GM23338 (cell line): ENCODE results near the gene POLE. TPM values are rescaled to one million over a fixed set of nuclear protein-coding genes. Genes with fewer than 3 reads are reported as not detected.

Source experiments
- ATAC-seq: fragments of 200-7000 bp; cut with Tn5 transposase; 3 replicates; pipeline ENCODE4 v1.9.1; 2020
- DNase-seq: peaks from one replicate; pipeline ENCODE4 v3.0.0-alpha.2; 2015; ENCODE audit warnings: low spot score
- H2AFZ ChIP-seq: fragments of 200-600 bp; sonication (generic); 2 replicates; pipeline ENCODE4 v1.8.0; 2016; ENCODE audit warnings: antibody characterized with exemption, mild to moderate bottlenecking, moderate library complexity
- H3F3A ChIP-seq: fragments of 200-600 bp; sonication (generic); replicated peaks from 2 replicates; pipeline ENCODE4 v1.8.0; 2017; ENCODE audit warnings: antibody characterized with exemption, mixed run types, low read depth
- H3K27ac ChIP-seq: fragments of 200-600 bp; sonication (generic); 2 replicates; pipeline ENCODE4 v1.6.1; 2016; ENCODE audit warnings: low read depth
- H3K27me3 ChIP-seq: fragments of 200-600 bp; sonication (generic); 2 replicates; pipeline ENCODE4 v1.8.0; 2016; ENCODE audit warnings: mild to moderate bottlenecking, mixed run types, moderate library complexity; ENCODE audit not compliant: insufficient read depth
- H3K36me3 ChIP-seq: fragments of 200-600 bp; sonication (generic); 2 replicates; pipeline ENCODE4 v1.8.0; 2016; ENCODE audit warnings: mild to moderate bottlenecking; ENCODE audit not compliant: insufficient read depth
- H3K4me1 ChIP-seq: fragments of 200-600 bp; sonication (generic); 2 replicates; pipeline ENCODE4 v1.8.0; 2016; ENCODE audit warnings: mild to moderate bottlenecking, moderate library complexity; ENCODE audit not compliant: insufficient read depth
- H3K4me2 ChIP-seq: fragments of 200-600 bp; sonication (generic); 2 replicates; pipeline ENCODE4 v1.7.1; 2017; ENCODE audit warnings: mixed run types
- H3K4me3 ChIP-seq: fragments of 200-600 bp; sonication (generic); 2 replicates; pipeline ENCODE4 v1.6.1; 2016; ENCODE audit warnings: mixed run types
- H3K79me2 ChIP-seq: fragments of 200-600 bp; sonication (generic); replicated peaks from 2 replicates; pipeline ENCODE4 v1.8.0; 2017; ENCODE audit warnings: mild to moderate bottlenecking; ENCODE audit not compliant: insufficient read depth
- H3K9me2 ChIP-seq: fragments of 200-600 bp; sonication (generic); 2 replicates; pipeline ENCODE4 v1.8.0; 2017; ENCODE audit not compliant: insufficient read depth
- H4K20me1 ChIP-seq: fragments of 200-600 bp; sonication (generic); replicated peaks from 2 replicates; pipeline ENCODE4 v1.8.0; 2017; ENCODE audit warnings: mild to moderate bottlenecking; ENCODE audit not compliant: insufficient read depth
- H3K27ac Mint-ChIP-seq: 2 replicates; pipeline ENCODE4 v1.8.0; 2020; ENCODE audit warnings: inconsistent platforms, mild to moderate bottlenecking, moderate library complexity, mixed read lengths
- H3K27me3 Mint-ChIP-seq: 3 replicates; pipeline ENCODE4 v1.8.0; 2022; ENCODE audit warnings: low read depth, mild to moderate bottlenecking, moderate library complexity, mixed read lengths, inconsistent platforms; ENCODE audit not compliant: insufficient read depth, poor library complexity
- H3K36me3 Mint-ChIP-seq: 3 replicates; pipeline ENCODE4 v1.8.0; 2021; ENCODE audit warnings: low read depth, mild to moderate bottlenecking, inconsistent platforms, moderate library complexity, mixed read lengths
- H3K4me1 Mint-ChIP-seq: 3 replicates; pipeline ENCODE4 v1.8.0; 2020; ENCODE audit warnings: mild to moderate bottlenecking, inconsistent platforms, mixed read lengths
- H3K4me3 Mint-ChIP-seq: 3 replicates; pipeline ENCODE4 v1.8.0; 2021; ENCODE audit warnings: moderate library complexity, mild to moderate bottlenecking, inconsistent platforms, mixed read lengths
- H3K9me3 Mint-ChIP-seq: 3 replicates; pipeline ENCODE4 v1.8.0; 2020; ENCODE audit warnings: moderate library complexity, mild to moderate bottlenecking, inconsistent platforms, mixed read lengths
- CREB1 ChIP-seq: fragments of 250-450 bp; sonication (Bioruptor Pico); IDR thresholded peaks from 2 replicates; pipeline ENCODE4 v1.5.0; 2020; ENCODE audit warnings: low read depth, mild to moderate bottlenecking, moderate library complexity
- ETS1 ChIP-seq: IDR thresholded peaks from 2 replicates; pipeline ENCODE4 v1.6.1; 2016; ENCODE audit warnings: antibody characterized with exemption
- EZH2 ChIP-seq: fragments of 200-600 bp; sonication (generic); IDR thresholded peaks from one replicate; pipeline ENCODE4 v1.8.0; 2017; ENCODE audit warnings: antibody characterized with exemption, mild to moderate bottlenecking, low read depth; ENCODE audit not compliant: unreplicated experiment
- EZH2phosphoT487 ChIP-seq: fragments of 200-600 bp; sonication (generic); IDR thresholded peaks from one replicate; pipeline ENCODE4 v1.8.1; 2018; ENCODE audit warnings: antibody characterized with exemption; ENCODE audit not compliant: unreplicated experiment
- JUNB ChIP-seq: IDR thresholded peaks from one replicate; pipeline ENCODE4 v1.6.1; 2016; ENCODE audit warnings: antibody characterized with exemption; ENCODE audit not compliant: unreplicated experiment
- NANOG ChIP-seq: IDR thresholded peaks from 2 replicates; pipeline ENCODE4 v1.6.1; 2016; ENCODE audit warnings: antibody characterized with exemption, borderline replicate concordance
- POLR2AphosphoS5 ChIP-seq: IDR thresholded peaks from 2 replicates; pipeline ENCODE4 v1.6.1; 2016; ENCODE audit warnings: antibody characterized with exemption, low read depth
- REST ChIP-seq: IDR thresholded peaks from one replicate; pipeline ENCODE4 v1.6.1; 2018; ENCODE audit warnings: antibody characterized with exemption; ENCODE audit not compliant: unreplicated experiment
- STAT1 ChIP-seq: IDR thresholded peaks from one replicate; pipeline ENCODE4 v1.6.1; 2016; ENCODE audit warnings: antibody characterized with exemption; ENCODE audit not compliant: unreplicated experiment
- ZNF114 ChIP-seq: fragments of 250-450 bp; sonication (Bioruptor Pico); IDR thresholded peaks from 2 replicates; pipeline ENCODE4 v1.5.0; 2020; ENCODE audit warnings: mild to moderate bottlenecking, moderate library complexity
- ZNF331 ChIP-seq: fragments of 250-450 bp; sonication (Bioruptor Pico); IDR thresholded peaks from 2 replicates; pipeline ENCODE4 v1.5.0; 2020; ENCODE audit warnings: low read depth, mild to moderate bottlenecking, moderate library complexity
- ZNF462 ChIP-seq: fragments of 250-450 bp; sonication (Bioruptor Pico); IDR thresholded peaks from 2 replicates; pipeline ENCODE4 v1.5.0; 2020; ENCODE audit warnings: mild to moderate bottlenecking, moderate library complexity
- polyA plus RNA-seq: library from polyadenylated mRNA; unstranded; fragments of >200 nt; fragmentation: Nextera tagmentation; extraction: Ambion mirVana; gene quantifications from 2 replicates; pipeline ENCODE4 v1.2.1, GENCODE V29; 2016
- total RNA-seq: library from RNA; depleted of rRNA; stranded (reverse); fragments of >200 nt; shearing (Covaris generic); gene quantifications from 2 replicates; pipeline ENCODE4 v1.2.3, GENCODE V29; 2014
- TF ChIP-seq, protein P1 (sequence below), 2 experiments: fragments of 200-600 bp in 1 of 2; sonication (generic) in 1 of 2; conservative IDR thresholded peaks; 2 replicates each; pipeline versions ENCODE4 v1.5.1 to v1.6.1; 2016 to 2017; ENCODE audit warnings: antibody characterized with exemption in 2 of 2, low read depth in 2 of 2, mild to moderate bottlenecking in 2 of 2, moderate library complexity in 1 of 2

POLE gene
- total and polyA plus RNA-seq, 2 experiments from 2014 or later = 33.6 to 125 TPM

DNA sequence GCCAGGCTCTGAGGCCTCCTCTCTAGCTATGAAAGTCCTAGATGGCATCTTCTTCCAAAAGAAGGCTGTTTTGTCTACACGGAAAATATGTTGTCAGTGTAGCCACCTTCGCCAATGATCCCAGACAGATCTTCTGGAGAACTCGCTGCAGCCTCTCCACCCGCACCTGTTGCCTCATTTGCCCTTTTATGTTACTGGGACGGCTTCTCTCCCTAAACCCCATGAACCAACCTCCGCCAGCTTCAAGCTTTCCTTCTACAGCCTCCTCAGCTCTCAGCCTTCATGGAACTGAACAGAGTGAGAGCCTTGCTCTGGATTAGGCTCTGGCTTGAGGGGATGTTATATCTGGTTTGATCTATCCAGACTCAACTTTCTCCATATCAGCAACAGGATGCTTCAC, 57.8 kb downstream of the POLE start:
- Mint-ChIP-seq H3K27me3 (peaks cover 8% of the 10 kb centered on the region), H3K9me3 (no peaks in the 10 kb centered on the region; the same call in 2 of the 3 replicates), H3K36me3 (peaks cover 80% of the 10 kb centered on the region), H3K4me1 (no peaks in the 10 kb centered on the region), H3K4me3 (no peak overlapping the region), H3K27ac (no peak overlapping the region)
- Histone ChIP-seq H3K9me2 (no peaks in the 10 kb centered on the region), H3K27ac (no peak overlapping the region), H3F3A (0 out of 2 replicates have a peak, but pooled peaks cover 6% of the 10 kb centered on the region), H3K4me3 (no peak overlapping the region), H3K4me1 (no peaks in the 10 kb centered on the region), H3K79me2 (no peaks in the 10 kb centered on the region), H3K36me3 (peaks cover 34% of the 10 kb centered on the region), H3K27me3 (no peaks in the 10 kb centered on the region), H2AFZ (no peak overlapping the region), H4K20me1 (peaks cover 10% of the 10 kb centered on the region; the same call in 1 of the 2 replicates), H3K4me2 (no peak overlapping the region)
- TF ChIP-seq JUNB (no peak), NANOG (no peak), ZNF462 (CRISPR knock-in tag) (no peak), STAT1 (no peak), ZNF331 (no peak), ZNF114 (CRISPR knock-in tag) (no peak), EZH2 (no peak), ETS1 (no peak), REST (no peak), CREB1 (no peak), EZH2phosphoT487 (no peak), POLR2AphosphoS5 (no peak)
- TF ChIP-seq, protein P1, sequence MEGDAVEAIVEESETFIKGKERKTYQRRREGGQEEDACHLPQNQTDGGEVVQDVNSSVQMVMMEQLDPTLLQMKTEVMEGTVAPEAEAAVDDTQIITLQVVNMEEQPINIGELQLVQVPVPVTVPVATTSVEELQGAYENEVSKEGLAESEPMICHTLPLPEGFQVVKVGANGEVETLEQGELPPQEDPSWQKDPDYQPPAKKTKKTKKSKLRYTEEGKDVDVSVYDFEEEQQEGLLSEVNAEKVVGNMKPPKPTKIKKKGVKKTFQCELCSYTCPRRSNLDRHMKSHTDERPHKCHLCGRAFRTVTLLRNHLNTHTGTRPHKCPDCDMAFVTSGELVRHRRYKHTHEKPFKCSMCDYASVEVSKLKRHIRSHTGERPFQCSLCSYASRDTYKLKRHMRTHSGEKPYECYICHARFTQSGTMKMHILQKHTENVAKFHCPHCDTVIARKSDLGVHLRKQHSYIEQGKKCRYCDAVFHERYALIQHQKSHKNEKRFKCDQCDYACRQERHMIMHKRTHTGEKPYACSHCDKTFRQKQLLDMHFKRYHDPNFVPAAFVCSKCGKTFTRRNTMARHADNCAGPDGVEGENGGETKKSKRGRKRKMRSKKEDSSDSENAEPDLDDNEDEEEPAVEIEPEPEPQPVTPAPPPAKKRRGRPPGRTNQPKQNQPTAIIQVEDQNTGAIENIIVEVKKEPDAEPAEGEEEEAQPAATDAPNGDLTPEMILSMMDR (conservative IDR thresholded peaks at IDR 0.05; ENCODE audit: low read depth in 2 of 2) = no peak
- ATAC-seq (no peak), DNase-seq (no peak)
